GM04504 (cell line): ENCODE data around the gene TGFBR3.
A peak's percentile ranks its signal among the peaks of the same experiment; 100 is the strongest.

ENCODE experiments used
- DNase-seq: peaks from one replicate; pipeline ENCODE4 v3.0.0-alpha.2; 2012; ENCODE audit warnings: low read depth

TGFBR3 gene

GRCh38 chr1:91799159-91799558 lies 86.8 kb downstream of the TGFBR3 start:
- DNase-seq = no peak

GRCh38 chr1:91798740-91799139 lies 87.2 kb downstream of the TGFBR3 start:
- DNase-seq = no peak

GRCh38 chr1:91798241-91798648 lies 87.7 kb downstream of the TGFBR3 start:
- DNase-seq = no peak

GRCh38 chr1:91797164-91797563 lies 88.8 kb downstream of the TGFBR3 start:
- DNase-seq = no peak

- no peak for DNase-seq
Observed at GRCh38 chr1:91796390-91796654, 89.6 kb downstream of the TGFBR3 start.

- peak; percentile 54 for DNase-seq
Observed at GRCh38 chr1:91795591-91796389, 90.2 kb downstream of the TGFBR3 start.

- DNase-seq = no peak
Observed at GRCh38 chr1:91793877-91794276, 92.1 kb downstream of the TGFBR3 start.

GRCh38 chr1:91793189-91793588 lies 92.8 kb downstream of the TGFBR3 start:
- DNase-seq = no peak

- no peak for DNase-seq
Observed at GRCh38 chr1:91792489-91793071, 93.4 kb downstream of the TGFBR3 start.

- no peak for DNase-seq
Observed at GRCh38 chr1:91791691-91792488, 94.1 kb downstream of the TGFBR3 start.

- DNase-seq = no peak
Observed at GRCh38 chr1:91791103-91791502, 94.8 kb downstream of the TGFBR3 start.

- DNase-seq = no peak
Observed at GRCh38 chr1:91790392-91790791, 95.6 kb downstream of the TGFBR3 start.

GRCh38 chr1:91789273-91789997 lies 96.5 kb downstream of the TGFBR3 start:
- DNase-seq = no peak

GRCh38 chr1:91787919-91788318 lies 98.0 kb downstream of the TGFBR3 start:
- no peak for DNase-seq

GRCh38 chr1:91784616-91785015 lies 101.3 kb downstream of the TGFBR3 start:
- no peak for DNase-seq

- no peak for DNase-seq
Observed at GRCh38 chr1:91784191-91784590, 101.8 kb downstream of the TGFBR3 start.

- no peak for DNase-seq
Observed at GRCh38 chr1:91783423-91784170, 102.4 kb downstream of the TGFBR3 start.

- no peak for DNase-seq
Observed at GRCh38 chr1:91781901-91782622, 103.9 kb downstream of the TGFBR3 start.

GRCh38 chr1:91781371-91781825 lies 104.6 kb downstream of the TGFBR3 start:
- DNase-seq = peak; percentile 55

GRCh38 chr1:91779548-91780021 lies 106.4 kb downstream of the TGFBR3 start:
- DNase-seq = no peak

GRCh38 chr1:91778964-91779363 lies 107.0 kb downstream of the TGFBR3 start:
- DNase-seq = no peak
